HepG2 (cell line): ENCODE measurements around the gene TNFAIP2. TPM values are rescaled to one million over a fixed set of nuclear protein-coding genes. Genes with fewer than 3 reads are reported as not detected.
A peak's percentile ranks its signal among the peaks of the same experiment; 100 is the strongest.

Experiments
- AKAP8 ChIP-seq: sonication (generic); formaldehyde crosslinking; IDR thresholded peaks from 2 replicates; pipeline ENCODE4 v1.5.1; 2020; ENCODE audit warnings: mild to moderate bottlenecking, missing genetic modification reagents
- ETV5 ChIP-seq: IDR thresholded peaks from 2 replicates; pipeline ENCODE4 v1.6.1; 2018; ENCODE audit warnings: missing biosample characterization, missing genetic modification reagents, inconsistent platforms, borderline replicate concordance
- KIAA2018 ChIP-seq: sonication (generic); formaldehyde crosslinking; IDR thresholded peaks from 2 replicates; pipeline ENCODE4 v1.5.0; 2020; ENCODE audit warnings: mild to moderate bottlenecking, missing genetic modification reagents, borderline replicate concordance
- MAF1 ChIP-seq: sonication (generic); formaldehyde crosslinking; IDR thresholded peaks from 2 replicates; pipeline ENCODE4 v1.5.0; 2020; ENCODE audit warnings: missing genetic modification reagents, borderline replicate concordance
- MAFK ChIP-seq, 2 experiments: IDR thresholded peaks in 1 of 2; conservative IDR thresholded peaks in 1 of 2; 2 replicates each; pipeline ENCODE4 v1.6.1; 2011; ENCODE audit warnings: improper control_type of control experiment in 2 of 2, low read length in 2 of 2
- PRDM4 ChIP-seq: sonication (generic); formaldehyde crosslinking; IDR thresholded peaks from 2 replicates; pipeline ENCODE4 v1.9.0; 2021; ENCODE audit warnings: missing genetic modification reagents, borderline replicate concordance
- RFX3 ChIP-seq: IDR thresholded peaks from 2 replicates; pipeline ENCODE4 v1.6.1; 2016; ENCODE audit warnings: missing biosample characterization, missing genetic modification reagents
- SNAPC5 ChIP-seq: sonication (generic); formaldehyde crosslinking; IDR thresholded peaks from 2 replicates; pipeline ENCODE4 v1.8.1; 2023; ENCODE audit warnings: mild to moderate bottlenecking, missing genetic modification reagents, borderline replicate concordance
- ZBTB14 ChIP-seq: sonication (generic); formaldehyde crosslinking; IDR thresholded peaks from 2 replicates; pipeline ENCODE4 v1.4.0; 2020; ENCODE audit warnings: missing genetic modification reagents
- ZNF205 ChIP-seq: IDR thresholded peaks from 2 replicates; pipeline ENCODE4 v1.6.1; 2018; ENCODE audit warnings: missing biosample characterization, missing genetic modification reagents
- ZNF230 ChIP-seq: sonication (generic); formaldehyde crosslinking; IDR thresholded peaks from 2 replicates; pipeline ENCODE4 v1.4.0; 2020; ENCODE audit warnings: mild to moderate bottlenecking, missing genetic modification reagents
- ZNF251 ChIP-seq: sonication (generic); formaldehyde crosslinking; IDR thresholded peaks from 2 replicates; pipeline ENCODE4 v1.9.0; 2021; ENCODE audit warnings: mild to moderate bottlenecking, missing genetic modification reagents
- ZNF280D ChIP-seq: sonication (generic); formaldehyde crosslinking; IDR thresholded peaks from 2 replicates; pipeline ENCODE4 v1.5.1; 2020; ENCODE audit warnings: mild to moderate bottlenecking, missing genetic modification reagents
- polyA plus RNA-seq, 8 experiments: library from polyadenylated mRNA; depleted of rRNA in 3 of 8; stranded (reverse) in 7 of 8; unstranded in 1 of 8; fragments of >200 nt; fragmentation: Illumina TruSeq in 4 of 8; extraction: Trizol in 4 of 8; gene quantifications; 2 replicates each; pipeline versions ENCODE4 v1.2.1 to v1.2.3, GENCODE V29; 2011 to 2016; ENCODE audit warnings: low read depth in 4 of 8, missing spikeins in 1 of 8, mixed read lengths in 1 of 8; ENCODE audit not compliant: insufficient read depth in 1 of 8
- total RNA-seq, 5 experiments: library from RNA; depleted of rRNA; stranded (reverse); fragments of >200 nt; fragmentation: Illumina TruSeq; extraction: Trizol; gene quantifications; 2 replicates each; pipeline ENCODE4 v1.2.3, GENCODE V29; 2016; ENCODE audit warnings: low read depth in 1 of 5

TNFAIP2 gene
- total and polyA plus RNA-seq, 2 of the 13 experiments (the other 11 are each of a cell fraction or from before 2014, with no cell fraction given), result 0.46 to 1.5 TPM

- TF ChIP-seq ZBTB14 (CRISPR knock-in tag), result peak; percentile 36; the same call in 1 of the 2 replicates
- no peak for TF ChIP-seq ZNF230
- TF ChIP-seq ETV5 (CRISPR knock-in tag), result peak; percentile 61; the same call in 1 of the 2 replicates
- peak; percentile 80; the same call in 1 of the 2 replicates for TF ChIP-seq MAF1 (CRISPR knock-in tag)
- no peak for TF ChIP-seq RFX3 (CRISPR knock-in tag)
- TF ChIP-seq PRDM4 (CRISPR knock-in tag), result no peak
- no peak for TF ChIP-seq MAFK (conservative IDR thresholded peaks at IDR 0.05 in 1 of 2, IDR thresholded peaks at IDR 0.05 in 1 of 2; ENCODE audit: low read length in 2 of 2)
- TF ChIP-seq ZNF205 (CRISPR knock-in tag), result no peak
- peak; percentile 93 for TF ChIP-seq AKAP8 (CRISPR knock-in tag)
- TF ChIP-seq KIAA2018 (CRISPR knock-in tag), result no peak
- no peak for TF ChIP-seq SNAPC5 (CRISPR knock-in tag)
- no peak for TF ChIP-seq ZNF280D (CRISPR knock-in tag)
- TF ChIP-seq ZNF251 (CRISPR knock-in tag), result no peak
Measured at GRCh38 chr14:103099081-103099732, 24.1 kb upstream of the TNFAIP2 start (continued).
